ENCODE results near the gene HNRNPA0. TPM values are rescaled to one million over a fixed set of nuclear protein-coding genes. Genes with fewer than 3 reads are reported as not detected.

The HNRNPA0 gene
- total and polyA plus RNA-seq, 2 donors (not counting 3 experiments of a cell fraction or from before 2014, with no cell fraction given) = 16.0 to 37.5 TPM

- peak; percentile 81 for FAIRE-seq
- TF ChIP-seq POLR2AphosphoS5 (IDR thresholded peaks at IDR 0.05; ENCODE audit: insufficient read depth, low read depth, low read length) = no peak
- no peak for TF ChIP-seq POLR2A (IDR thresholded peaks at IDR 0.05; ENCODE audit: low read depth, low read length)
- TF ChIP-seq CTCF (IDR thresholded peaks at IDR 0.05; ENCODE audit: extremely low read depth in 1 of 2, insufficient read depth in 1 of 2, low read depth in 1 of 2, low read length in 2 of 2) = peak; percentile 66 to 70
- no peak for TF ChIP-seq GATA2 (IDR thresholded peaks at IDR 0.05; ENCODE audit: insufficient read depth, insufficient read length, low read depth, low read length)
- TF ChIP-seq MAX (IDR thresholded peaks at IDR 0.05; ENCODE audit: insufficient read depth, insufficient read length) = no peak
- no peak for TF ChIP-seq FOS (IDR thresholded peaks at IDR 0.05; ENCODE audit: borderline replicate concordance, insufficient read depth, low read length)
- no peak for TF ChIP-seq EZH2 (IDR thresholded peaks at IDR 0.05; ENCODE audit: borderline replicate concordance, low read depth, low read length, severe bottlenecking)
- TF ChIP-seq JUN (IDR thresholded peaks at IDR 0.05; ENCODE audit: borderline replicate concordance, insufficient read depth, insufficient read length, low read depth) = no peak
- no peak for TF ChIP-seq MYC (IDR thresholded peaks at IDR 0.05; ENCODE audit: low read depth, low read length)
- no TSS peak for BruUV-seq (replicated peaks)
- no peaks in the 10 kb centered on the region for H3K27me3 ChIP-seq (ENCODE audit: control insufficient read depth in 2 of 2, insufficient read depth in 2 of 2, low read length in 2 of 2)
- peak overlapping the region; percentile 88 to 99 (median 94) for H3K4me3 ChIP-seq (replicated peaks in 1 of 3; ENCODE audit: insufficient read depth in 1 of 3, low read depth in 1 of 3, low read length in 3 of 3)
- ChIA-PET CTCF (interaction anchor here (0.6 to 2.0 kb wide), 19 partner anchors 8 to 317 kb away, joined by 3 to 45 read pairs (median 5); partner anchors contain the start of gene KLHL3), POLR2A (interaction anchor here (0.7 to 0.8 kb wide), 3 partner anchors 10 to 29 kb away, joined by 3 to 4 read pairs (median 4); no protein-coding TSS in a partner anchor)
- intact Hi-C loops (cut with micrococcal nuclease) (loop anchor here (1.0 to 5.0 kb wide), 5 partner anchors 15 to 381 kb away; partner anchors contain the start of gene KLHL3), dilution Hi-C loops (cut with MboI; ENCODE audit: extremely low pct_ligation_motif_present, low sequenced_read_pairs) (loop anchor here (25.0 kb wide), 1 partner anchor 90 kb away; no protein-coding TSS in a partner anchor)
- peak overlapping the region; percentile 100 for H3K4me2 ChIP-seq (ENCODE audit: insufficient read depth, low read length)
- peak; percentile 74 for DNase-seq (ENCODE audit: low read depth, low spot score)
- H3K79me2 ChIP-seq (ENCODE audit: control insufficient read depth, insufficient read depth, low read length) = peaks cover 40% of the 10 kb centered on the region
- peaks cover 0 to 4% of the 10 kb centered on the region in 2 experiments for H3K36me3 ChIP-seq (ENCODE audit: control insufficient read depth in 2 of 2, extremely low read depth in 1 of 2, insufficient read depth in 2 of 2, low read length in 2 of 2)
- H4K20me1 ChIP-seq (replicated peaks; ENCODE audit: control insufficient read depth, extremely low read depth, insufficient read depth, low read length) = peaks cover 28% of the 10 kb centered on the region
- H2AFZ ChIP-seq (ENCODE audit: low read depth, low read length) = no peak overlapping the region
- no peaks in the 10 kb centered on the region for H3K9me3 ChIP-seq (replicated peaks; ENCODE audit: control insufficient read depth, insufficient read depth, low read length)
- peak overlapping the region; percentile 93 for H3K9ac ChIP-seq (replicated peaks; ENCODE audit: extremely low read depth, insufficient read depth, low read length)
- H3K9me1 ChIP-seq (replicated peaks; ENCODE audit: control insufficient read depth, extremely low read depth, insufficient read depth, low read length) = no peaks in the 10 kb centered on the region
- H3K4me1 ChIP-seq (ENCODE audit: control insufficient read depth, extremely low read depth, insufficient read depth, low read length) = peaks cover 18% of the 10 kb centered on the region
- H3K27ac ChIP-seq (ENCODE audit: insufficient read depth, low read depth, low read length) = peak overlapping the region; percentile 39
Measured at GRCh38 chr5:137751869-137752491, 2.2 kb downstream of the HNRNPA0 start.
